ENCODE measurements around the gene CASKIN1.

GRCh38 chr16:2200313-2200712 lies 3.9 kb upstream of the CASKIN1 start:
- TF ChIP-seq POLR2A (IDR thresholded peaks at IDR 0.05) (no peak), POLR2AphosphoS5 (IDR thresholded peaks at IDR 0.05) (no peak)
- TF ChIP-seq, protein P1, sequence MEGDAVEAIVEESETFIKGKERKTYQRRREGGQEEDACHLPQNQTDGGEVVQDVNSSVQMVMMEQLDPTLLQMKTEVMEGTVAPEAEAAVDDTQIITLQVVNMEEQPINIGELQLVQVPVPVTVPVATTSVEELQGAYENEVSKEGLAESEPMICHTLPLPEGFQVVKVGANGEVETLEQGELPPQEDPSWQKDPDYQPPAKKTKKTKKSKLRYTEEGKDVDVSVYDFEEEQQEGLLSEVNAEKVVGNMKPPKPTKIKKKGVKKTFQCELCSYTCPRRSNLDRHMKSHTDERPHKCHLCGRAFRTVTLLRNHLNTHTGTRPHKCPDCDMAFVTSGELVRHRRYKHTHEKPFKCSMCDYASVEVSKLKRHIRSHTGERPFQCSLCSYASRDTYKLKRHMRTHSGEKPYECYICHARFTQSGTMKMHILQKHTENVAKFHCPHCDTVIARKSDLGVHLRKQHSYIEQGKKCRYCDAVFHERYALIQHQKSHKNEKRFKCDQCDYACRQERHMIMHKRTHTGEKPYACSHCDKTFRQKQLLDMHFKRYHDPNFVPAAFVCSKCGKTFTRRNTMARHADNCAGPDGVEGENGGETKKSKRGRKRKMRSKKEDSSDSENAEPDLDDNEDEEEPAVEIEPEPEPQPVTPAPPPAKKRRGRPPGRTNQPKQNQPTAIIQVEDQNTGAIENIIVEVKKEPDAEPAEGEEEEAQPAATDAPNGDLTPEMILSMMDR (IDR thresholded peaks at IDR 0.05): no peak
